HG02943 (cell line): ENCODE results near the gene SLC15A2.
"Not testable (repeated sequence)": the region's sequence is repeated elsewhere in the genome, so short reads cannot be mapped to it uniquely, and the experiment has no call there.

Experiments
- ATAC-seq: cut with Tn5 transposase; IDR thresholded peaks from one replicate; pipeline ENCODE4 v1.9.1; 2021; ENCODE audit warnings: mild to moderate bottlenecking, low read depth, moderate library complexity; ENCODE audit not compliant: unreplicated experiment

SLC15A2 gene

GRCh38 chr3:121918779-121919483, 24.7 kb downstream of the SLC15A2 start:
- no peak for ATAC-seq

GRCh38 chr3:121924734-121925133, 30.5 kb downstream of the SLC15A2 start:
- no peak for ATAC-seq

GRCh38 chr3:121926380-121926779, 32.2 kb downstream of the SLC15A2 start:
- no peak for ATAC-seq

GRCh38 chr3:121938141-121938855, 44.1 kb downstream of the SLC15A2 start:
- ATAC-seq, result not testable (repeated sequence)

- no peak for ATAC-seq
These were observed 47.4 kb downstream of the SLC15A2 start for GRCh38 chr3:121941592-121941991.

- ATAC-seq, result no peak
These were observed 48.0 kb downstream of the SLC15A2 start for GRCh38 chr3:121942116-121942786.

- no peak for ATAC-seq
These were observed 49.2 kb downstream of the SLC15A2 start for GRCh38 chr3:121943431-121943830.

GRCh38 chr3:121948641-121949040, 54.4 kb downstream of the SLC15A2 start:
- ATAC-seq, result no peak

- no peak for ATAC-seq
These were observed 57.2 kb downstream of the SLC15A2 start for GRCh38 chr3:121951291-121951919.

GRCh38 chr3:121956363-121956762, 62.2 kb downstream of the SLC15A2 start:
- no peak for ATAC-seq

- no peak for ATAC-seq
These were observed 63.6 kb downstream of the SLC15A2 start for GRCh38 chr3:121957674-121958415.

- ATAC-seq, result no peak
These were observed 64.6 kb downstream of the SLC15A2 start for GRCh38 chr3:121958801-121959200.

GRCh38 chr3:121961283-121961682, 67.1 kb downstream of the SLC15A2 start:
- ATAC-seq, result no peak

- no peak for ATAC-seq
These were observed 68.2 kb downstream of the SLC15A2 start for GRCh38 chr3:121962443-121962842.

- no peak for ATAC-seq
These were observed 69.4 kb downstream of the SLC15A2 start for GRCh38 chr3:121963608-121964007.

- no peak for ATAC-seq
These were observed 75.4 kb downstream of the SLC15A2 start for GRCh38 chr3:121969631-121970030.

- ATAC-seq, result no peak
These were observed 75.8 kb downstream of the SLC15A2 start for GRCh38 chr3:121970047-121970446.

GRCh38 chr3:121974601-121975111, 80.5 kb downstream of the SLC15A2 start:
- no peak for ATAC-seq

GRCh38 chr3:121975702-121976302, 81.6 kb downstream of the SLC15A2 start:
- ATAC-seq, result no peak

GRCh38 chr3:121976727-121977126, 82.5 kb downstream of the SLC15A2 start:
- ATAC-seq, result no peak
